ENCODE data around the gene GHSR. TPM values are rescaled to one million over a fixed set of nuclear protein-coding genes. Genes with fewer than 3 reads are reported as not detected.
A peak's percentile ranks its signal among the peaks of the same experiment; 100 is the strongest.
"Not testable (repeated sequence)": the region's sequence is repeated elsewhere in the genome, so short reads cannot be mapped to it uniquely, and the experiment has no call there.

The GHSR gene, protein sequence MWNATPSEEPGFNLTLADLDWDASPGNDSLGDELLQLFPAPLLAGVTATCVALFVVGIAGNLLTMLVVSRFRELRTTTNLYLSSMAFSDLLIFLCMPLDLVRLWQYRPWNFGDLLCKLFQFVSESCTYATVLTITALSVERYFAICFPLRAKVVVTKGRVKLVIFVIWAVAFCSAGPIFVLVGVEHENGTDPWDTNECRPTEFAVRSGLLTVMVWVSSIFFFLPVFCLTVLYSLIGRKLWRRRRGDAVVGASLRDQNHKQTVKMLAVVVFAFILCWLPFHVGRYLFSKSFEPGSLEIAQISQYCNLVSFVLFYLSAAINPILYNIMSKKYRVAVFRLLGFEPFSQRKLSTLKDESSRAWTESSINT
- total RNA-seq: not detected

GRCh38 chr3:172447611-172448579 is at the start of gene GHSR:
TSS of gene GHSR (minus strand) at chr3:172448456. CDS start at chr3:172448413, 43 bp downstream.
- H3K4me1 ChIP-seq: peaks cover 0 to 13% (median 0%) of the 10 kb centered on the region in 4 donors
- no peak within 1 kb of the TSS for H3K4me3 ChIP-seq
- no peaks in the 10 kb centered on the region for H3K9me3 ChIP-seq
- H3K27me3 ChIP-seq: peaks cover 0 to 27% of the 10 kb centered on the region in 2 donors
- peak in 1 of 3 donors; percentile 43 for DNase-seq
- no peaks in the 10 kb centered on the region for H3K36me3 ChIP-seq
- H3K27ac ChIP-seq: no peak within 1 kb of the TSS
- TF ChIP-seq CTCF (IDR thresholded peaks at IDR 0.05): no peak
- no peak for TF ChIP-seq POLR2A (IDR thresholded peaks at IDR 0.05)

- not testable (repeated sequence) for H3K4me1 ChIP-seq
Observed at GRCh38 chr3:172490198-172490669, 42.0 kb upstream of the GHSR start.

DNA sequence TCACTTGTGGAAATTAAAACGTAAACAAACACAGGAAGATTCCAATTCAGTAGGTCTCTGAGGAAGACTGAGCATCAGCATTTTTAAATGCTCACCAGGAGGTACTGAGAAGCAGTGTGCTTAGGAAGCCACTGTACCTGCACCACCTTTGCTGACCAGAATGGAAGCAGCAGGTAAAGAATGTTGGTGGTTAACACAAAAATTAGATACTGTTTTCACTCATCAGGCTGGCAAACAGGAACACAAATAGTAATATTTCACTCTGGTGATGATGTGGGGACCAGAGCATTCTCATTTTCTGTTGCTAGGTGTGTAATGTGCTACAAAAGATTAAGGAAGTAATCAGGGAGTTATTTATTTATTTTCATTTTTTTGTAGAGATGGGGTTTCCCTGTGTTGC is 29.9 kb upstream of the GHSR start:
- DNase-seq: no peak

More at GRCh38 chr3:172490198-172490669, 42.0 kb upstream of the GHSR start:
- not testable (repeated sequence) for H3K27me3 ChIP-seq, H3K27ac ChIP-seq, H3K36me3 ChIP-seq, H3K4me3 ChIP-seq, H3K9me3 ChIP-seq
- TF ChIP-seq CTCF (IDR thresholded peaks at IDR 0.05): peak; percentile 51 to 95 (median 82)
- DNase-seq: peak; percentile 80 to 94 (median 81)

DNA sequence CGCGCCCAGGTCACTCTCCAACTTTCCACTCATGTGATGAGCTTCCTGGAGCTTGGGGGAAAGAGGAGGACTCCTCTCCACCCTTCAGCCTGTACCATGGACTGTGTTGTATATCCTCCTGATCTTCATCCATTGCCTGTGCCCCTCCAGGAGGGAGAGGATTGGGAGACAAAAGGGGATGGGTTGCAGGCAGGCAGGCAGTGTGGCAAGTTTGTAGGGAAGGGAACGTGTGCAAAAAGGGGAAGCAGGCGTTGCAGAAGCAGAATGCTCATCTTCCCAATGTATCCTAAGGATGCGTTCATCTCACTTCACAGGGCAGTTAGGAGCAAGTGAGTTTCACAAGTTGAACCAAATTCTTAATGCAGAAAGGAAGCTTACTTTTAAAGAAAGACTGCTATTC is 28.1 kb upstream of the GHSR start:
- Histone ChIP-seq H3K9me3 (no peaks in the 10 kb centered on the region), H3K4me1 (no peaks in the 10 kb centered on the region), H3K4me3 (peak overlapping the region in 1 of 4 donors; percentile 21), H3K36me3 (no peaks in the 10 kb centered on the region), H3K27ac (no peak overlapping the region), H3K27me3 (no peaks in the 10 kb centered on the region)
- no peak for TF ChIP-seq POLR2A (IDR thresholded peaks at IDR 0.05)
- TF ChIP-seq CTCF (IDR thresholded peaks at IDR 0.05): no peak
- no peak for DNase-seq

More for the DNA sequence above, 29.9 kb upstream of the GHSR start:
- Histone ChIP-seq H3K27me3 (no peaks in the 10 kb centered on the region), H3K9me3 (no peaks in the 10 kb centered on the region), H3K27ac (no peak overlapping the region), H3K4me1 (no peaks in the 10 kb centered on the region), H3K4me3 (no peak overlapping the region), H3K36me3 (no peaks in the 10 kb centered on the region)
- TF ChIP-seq CTCF (IDR thresholded peaks at IDR 0.05): no peak
- TF ChIP-seq POLR2A (IDR thresholded peaks at IDR 0.05): no peak

- Histone ChIP-seq H3K27ac (no peak overlapping the region), H3K4me3 (no peak overlapping the region), H3K36me3 (no peaks in the 10 kb centered on the region), H3K9me3 (no peaks in the 10 kb centered on the region), H3K4me1 (no peaks in the 10 kb centered on the region), H3K27me3 (no peaks in the 10 kb centered on the region)
- DNase-seq: no peak
- TF ChIP-seq CTCF (IDR thresholded peaks at IDR 0.05) (no peak), POLR2A (IDR thresholded peaks at IDR 0.05) (no peak)
Observed at GRCh38 chr3:172475703-172476102, 27.4 kb upstream of the GHSR start.

Measured in Peyer's patch (tissue), 4 donors.